Neural cell (in vitro differentiated cells): ENCODE results near the gene OTOL1. TPM values are rescaled to one million over a fixed set of nuclear protein-coding genes. Genes with fewer than 3 reads are reported as not detected.

ENCODE experiments used
- H2AFZ ChIP-seq: fragments of 200-600, 300-800 bp; sonication (generic), shearing (Covaris generic); 2 replicates; pipeline ENCODE4 v1.6.0; 2014; ENCODE audit warnings: low read depth, mild to moderate bottlenecking, antibody characterized with exemption, low read length, moderate library complexity
- H3F3A ChIP-seq: fragments of 200-600 bp; shearing (Covaris generic); 2 replicates; pipeline ENCODE4 v1.6.1; 2016; ENCODE audit warnings: mild to moderate bottlenecking, moderate library complexity, mixed read lengths, antibody characterized with exemption, low read length; ENCODE audit not compliant: insufficient read depth, poor library complexity, severe bottlenecking
- H3K27ac ChIP-seq: fragments of 200-600, 300-800 bp; sonication (generic), shearing (Covaris generic); 2 replicates; pipeline ENCODE4 v1.5.1; 2014; ENCODE audit warnings: mild to moderate bottlenecking, low read length, moderate library complexity
- H3K27me3 ChIP-seq: fragments of 300-800, 200-600 bp; sonication (generic), shearing (Covaris generic); 2 replicates; pipeline ENCODE4 v1.6.0; 2014; ENCODE audit warnings: mild to moderate bottlenecking, low read depth, low read length, moderate library complexity; ENCODE audit not compliant: insufficient read depth
- H3K36me3 ChIP-seq: fragments of 300-800, 200-600 bp; sonication (generic), shearing (Covaris generic); 2 replicates; pipeline ENCODE4 v1.5.1; 2014; ENCODE audit warnings: mild to moderate bottlenecking, antibody characterized with exemption, low read length, moderate library complexity; ENCODE audit not compliant: insufficient read depth
- H3K4me2 ChIP-seq: fragments of 300-800, 200-600 bp; sonication (generic), shearing (Covaris generic); 2 replicates; pipeline ENCODE4 v1.6.0; 2014; ENCODE audit warnings: mild to moderate bottlenecking, low read length
- H3K4me3 ChIP-seq: fragments of 300-800, 200-600 bp; sonication (generic), shearing (Covaris generic); 2 replicates; pipeline ENCODE4 v1.5.1; 2014; ENCODE audit warnings: mild to moderate bottlenecking, low read length, moderate library complexity
- H3K79me2 ChIP-seq: fragments of 200-600 bp; shearing (Covaris generic); replicated peaks from 2 replicates; pipeline ENCODE4 v1.6.0; 2014; ENCODE audit warnings: mild to moderate bottlenecking, low read length, moderate library complexity; ENCODE audit not compliant: insufficient read depth
- H3K9ac ChIP-seq: fragments of 300-800, 200-600 bp; sonication (generic), shearing (Covaris generic); 2 replicates; pipeline ENCODE4 v1.6.1; 2016; ENCODE audit warnings: mild to moderate bottlenecking, low read length, mixed read lengths
- H3K9me2 ChIP-seq: fragments of 200-600 bp; shearing (Covaris generic); 2 replicates; pipeline ENCODE4 v1.6.1; 2016; ENCODE audit warnings: mild to moderate bottlenecking, low read length, mixed read lengths; ENCODE audit not compliant: insufficient read depth
- H3K9me3 ChIP-seq: fragments of 200-600, 300-800 bp; sonication (generic), shearing (Covaris generic); 2 replicates; pipeline ENCODE4 v1.6.1; 2016; ENCODE audit warnings: mild to moderate bottlenecking, mixed run types, low read length, moderate library complexity, mixed read lengths
- H4K20me1 ChIP-seq: fragments of 200-600 bp; shearing (Covaris generic); 2 replicates; pipeline ENCODE4 v1.6.1; 2016; ENCODE audit warnings: mild to moderate bottlenecking, mixed run types; ENCODE audit not compliant: insufficient read depth
- CTCF ChIP-seq: fragments of 450-650 bp; IDR thresholded peaks from 2 replicates; pipeline ENCODE4 v1.5.1; 2014; ENCODE audit warnings: antibody characterized with exemption, mild to moderate bottlenecking, moderate library complexity; ENCODE audit not compliant: poor library complexity, severe bottlenecking
- EP300 ChIP-seq: fragments of 450-650 bp; conservative IDR thresholded peaks from 2 replicates; pipeline ENCODE4 v1.6.1; 2014; ENCODE audit warnings: antibody characterized with exemption, mild to moderate bottlenecking, moderate library complexity; ENCODE audit not compliant: poor library complexity, severe bottlenecking
- EZH2 ChIP-seq: fragments of 200-600, 300-800 bp; shearing (Covaris generic), sonication (generic); IDR thresholded peaks from 2 replicates; pipeline ENCODE4 v1.6.1; 2014; ENCODE audit warnings: antibody characterized with exemption, low read length, borderline replicate concordance, mild to moderate bottlenecking; ENCODE audit not compliant: insufficient read depth, poor library complexity, severe bottlenecking
- MXI1 ChIP-seq: fragments of 450-650 bp; conservative IDR thresholded peaks from 2 replicates; pipeline ENCODE4 v1.6.1; 2014; ENCODE audit warnings: antibody characterized with exemption, mild to moderate bottlenecking; ENCODE audit not compliant: poor library complexity, severe bottlenecking
- POLR2AphosphoS5 ChIP-seq: IDR thresholded peaks from 2 replicates; pipeline ENCODE4 v1.6.1; 2012
- RAD21 ChIP-seq: fragments of 450-650 bp; conservative IDR thresholded peaks from 2 replicates; pipeline ENCODE4 v1.6.1; 2014; ENCODE audit warnings: antibody characterized with exemption, mild to moderate bottlenecking, moderate library complexity
- REST ChIP-seq: IDR thresholded peaks from 2 replicates; pipeline ENCODE4 v1.6.1; 2012; ENCODE audit warnings: borderline replicate concordance
- SMC3 ChIP-seq: fragments of 450-650 bp; conservative IDR thresholded peaks from 2 replicates; pipeline ENCODE4 v1.6.1; 2014; ENCODE audit warnings: antibody characterized with exemption, mild to moderate bottlenecking, moderate library complexity; ENCODE audit not compliant: poor library complexity
- TAF1 ChIP-seq: IDR thresholded peaks from 2 replicates; pipeline ENCODE4 v1.6.1; 2012; ENCODE audit warnings: low read depth
- polyA plus RNA-seq: library from polyadenylated mRNA; depleted of rRNA; stranded (reverse); fragments of >200 nt; gene quantifications from 2 replicates; pipeline ENCODE4 v1.2.3, GENCODE V29; 2014

The OTOL1 gene
- polyA plus RNA-seq, 1 donor from 2014 or later, result not detected

GRCh38 chr3:161503271-161503670 is 6.7 kb downstream of the OTOL1 start:
- Histone ChIP-seq H3F3A (no peaks in the 10 kb centered on the region), H3K36me3 (no peaks in the 10 kb centered on the region), H4K20me1 (no peaks in the 10 kb centered on the region), H3K9me3 (no peaks in the 10 kb centered on the region), H3K27me3 (no peaks in the 10 kb centered on the region), H3K9ac (no peak overlapping the region), H3K4me2 (no peak overlapping the region), H3K4me3 (no peak overlapping the region), H3K79me2 (no peaks in the 10 kb centered on the region), H3K9me2 (no peaks in the 10 kb centered on the region), H2AFZ (no peak overlapping the region), H3K27ac (no peak overlapping the region)
- TF ChIP-seq EP300, result no peak
- no peak for TF ChIP-seq RAD21
- TF ChIP-seq REST, result no peak
- TF ChIP-seq POLR2AphosphoS5, result no peak
- no peak for TF ChIP-seq SMC3
- TF ChIP-seq TAF1, result no peak
- no peak for TF ChIP-seq MXI1
- no peak for TF ChIP-seq EZH2
- no peak for TF ChIP-seq CTCF

- H3K9ac ChIP-seq, result no peak overlapping the region
- no peaks in the 10 kb centered on the region for H3K9me3 ChIP-seq
- H3K4me2 ChIP-seq, result no peak overlapping the region
- H3K27ac ChIP-seq, result no peak overlapping the region
- no peak overlapping the region for H2AFZ ChIP-seq
- H3K9me2 ChIP-seq, result no peaks in the 10 kb centered on the region
- H4K20me1 ChIP-seq, result no peaks in the 10 kb centered on the region
- no peaks in the 10 kb centered on the region for H3K79me2 ChIP-seq
- no peak overlapping the region for H3K4me3 ChIP-seq
- H3K36me3 ChIP-seq, result no peaks in the 10 kb centered on the region
- no peaks in the 10 kb centered on the region for H3K27me3 ChIP-seq
- TF ChIP-seq EZH2 (no peak), RAD21 (peak; percentile 73), REST (no peak), TAF1 (no peak), MXI1 (no peak), EP300 (no peak), CTCF (peak; percentile 65), SMC3 (peak; percentile 66), POLR2AphosphoS5 (no peak)
- no peaks in the 10 kb centered on the region for H3F3A ChIP-seq
Observed at GRCh38 chr3:161508852-161509477, 12.4 kb downstream of the OTOL1 start.
